NOMO-1 treated with DMSO at 0.1 percent for 48 hours (cell line): ENCODE data around the gene RLIM.

Experiments used
- DNase-seq: peaks from one replicate; lab custom pipeline; 2025; ENCODE audit not compliant: unreplicated experiment; lab: John Stamatoyannopoulos, UW

The RLIM gene

DNA sequence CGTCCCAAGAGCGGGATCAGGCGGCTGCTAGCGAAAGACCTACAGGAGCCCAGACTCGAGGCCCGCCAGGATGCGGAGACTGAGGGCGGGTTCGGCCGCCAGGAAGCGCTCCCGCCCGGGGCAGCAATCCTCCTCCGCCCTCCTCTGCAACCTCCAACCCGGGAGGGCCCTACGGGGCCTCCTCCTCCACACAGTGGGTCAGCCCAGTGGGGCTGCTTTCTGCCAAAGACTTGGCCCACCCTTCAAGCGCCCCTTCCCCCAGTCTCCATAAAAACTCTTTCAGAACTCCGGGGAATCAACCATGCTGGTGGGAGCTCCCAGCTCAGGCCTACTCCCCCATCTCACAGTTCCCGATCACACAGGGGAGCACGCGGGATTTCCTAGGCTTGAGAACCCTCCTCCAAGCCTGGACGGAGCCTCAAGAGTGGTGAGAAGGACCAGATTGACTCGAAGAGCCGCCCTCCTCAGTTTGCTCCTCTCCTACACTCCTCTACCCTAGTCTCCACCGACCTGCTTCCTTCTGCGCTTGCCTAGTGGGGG, 77.5 kb downstream of the RLIM start:
- no peak for DNase-seq

GRCh38 chrX:74536152-74536831, 78.1 kb downstream of the RLIM start:
- peak; percentile 60 for DNase-seq

GRCh38 chrX:74535408-74536151, 78.8 kb downstream of the RLIM start:
- DNase-seq, result peak; percentile 52
